ENCODE data around the gene GTPBP1.

- no peak for TF ChIP-seq SUZ12 (IDR thresholded peaks at IDR 0.05; ENCODE audit: extremely low read depth, insufficient read depth, insufficient read length)
- TF ChIP-seq YY1 (IDR thresholded peaks at IDR 0.05; ENCODE audit: insufficient read depth, insufficient read length), result no peak
- TF ChIP-seq ZNF274 (IDR thresholded peaks at IDR 0.05; ENCODE audit: low read depth, low read length), result no peak
These were observed 10.8 kb upstream of the GTPBP1 start for GRCh38 chr22:38694940-38695339.
